HEK293 (cell line): ENCODE results near the gene SLC7A10.

Experiments used
- CTCF ChIA-PET: fragments of 350-600 bp; formaldehyde crosslinking; extraction: SDS; loops from one replicate; lab custom pipeline; 2021; ENCODE audit warnings: antibody characterized with exemption; lab: Yijun Ruan, JAX
- POLR2A ChIA-PET: fragments of 300-600 bp; formaldehyde crosslinking; extraction: SDS; loops from one replicate; lab custom pipeline; 2020; ENCODE audit warnings: antibody characterized with exemption, inconsistent platforms; lab: Yijun Ruan, JAX
- H3K27ac ChIP-seq: fragments of 200-500 bp; sonication (Bioruptor generic); 2 replicates; pipeline ENCODE4 v1.5.1; 2014; ENCODE audit warnings: low read depth, low read length, control low read depth, inconsistent platforms; ENCODE audit errors: extremely low read depth
- H3K36me3 ChIP-seq, 2 experiments: fragments of 200-500 bp in 1 of 2; sonication (Bioruptor generic) in 1 of 2; 1 replicate in 1 of 2; 2 replicates in 1 of 2; pipeline ENCODE4 v1.5.1; 2014 to 2017; ENCODE audit warnings: inconsistent platforms in 2 of 2, low read length in 2 of 2; ENCODE audit not compliant: control insufficient read depth in 2 of 2, insufficient read depth in 1 of 2
- H3K4me1 ChIP-seq: fragments of 200-500 bp; sonication (Bioruptor generic); 2 replicates; pipeline ENCODE4 v1.5.1; 2014; ENCODE audit warnings: mild to moderate bottlenecking, low read length, inconsistent platforms; ENCODE audit not compliant: control insufficient read depth, insufficient read depth
- H3K4me3 ChIP-seq: 2 replicates; pipeline ENCODE4 v1.5.1; 2011; ENCODE audit warnings: low read depth, mild to moderate bottlenecking, control low read depth, low read length, moderate library complexity
- H3K9me3 ChIP-seq: fragments of 200-500 bp; sonication (Bioruptor generic); 2 replicates; pipeline ENCODE4 v1.5.1; 2014; ENCODE audit warnings: low read depth, low read length, inconsistent platforms; ENCODE audit not compliant: control insufficient read depth, insufficient read depth
- KLF17 ChIP-seq: fragments of 450-650 bp; formaldehyde crosslinking; IDR thresholded peaks from 2 replicates; pipeline ENCODE4 v1.5.1; 2016; ENCODE audit warnings: missing biosample characterization, missing genetic modification characterization
- SETDB1 ChIP-seq: IDR thresholded peaks from one replicate; pipeline ENCODE4 v1.6.1; 2017; ENCODE audit warnings: mild to moderate bottlenecking, low read length, moderate library complexity, mixed read lengths; ENCODE audit not compliant: insufficient read length
- SP2 ChIP-seq: fragments of 450-650 bp; formaldehyde crosslinking; IDR thresholded peaks from 2 replicates; pipeline ENCODE4 v1.5.1; 2016; ENCODE audit warnings: missing biosample characterization, missing genetic modification characterization
- ZBTB17 ChIP-seq: fragments of 450-650 bp; formaldehyde crosslinking; IDR thresholded peaks from 2 replicates; pipeline ENCODE4 v1.5.1; 2016; ENCODE audit warnings: missing biosample characterization, missing genetic modification characterization
- ZFP41 ChIP-seq: fragments of 450-650 bp; formaldehyde crosslinking; IDR thresholded peaks from 2 replicates; pipeline ENCODE4 v1.5.1; 2016; ENCODE audit warnings: missing biosample characterization, missing genetic modification characterization, borderline replicate concordance
- ZNF138 ChIP-seq: fragments of 450-650 bp; formaldehyde crosslinking; IDR thresholded peaks from 2 replicates; pipeline ENCODE4 v1.5.1; 2016; ENCODE audit warnings: missing biosample characterization, missing genetic modification characterization, borderline replicate concordance
- ZNF280D ChIP-seq: fragments of 450-650 bp; formaldehyde crosslinking; IDR thresholded peaks from 2 replicates; pipeline ENCODE4 v1.5.1; 2016; ENCODE audit warnings: missing biosample characterization, missing genetic modification characterization
- ZNF335 ChIP-seq: fragments of 450-650 bp; formaldehyde crosslinking; conservative IDR thresholded peaks from 2 replicates; pipeline ENCODE4 v1.5.1; 2016; ENCODE audit warnings: missing biosample characterization, missing genetic modification characterization
- ZNF37A ChIP-seq: fragments of 450-650 bp; IDR thresholded peaks from 2 replicates; pipeline ENCODE4 v1.5.1; 2018; ENCODE audit warnings: missing biosample characterization, missing genetic modification characterization
- ZNF391 ChIP-seq: fragments of 450-650 bp; formaldehyde crosslinking; IDR thresholded peaks from 2 replicates; pipeline ENCODE4 v1.5.1; 2016; ENCODE audit warnings: low read depth, missing biosample characterization, missing genetic modification characterization, borderline replicate concordance
- ZNF548 ChIP-seq: fragments of 450-650 bp; formaldehyde crosslinking; IDR thresholded peaks from 2 replicates; pipeline ENCODE4 v1.5.1; 2016; ENCODE audit warnings: missing biosample characterization, missing genetic modification characterization
- ZNF560 ChIP-seq: fragments of 450-650 bp; formaldehyde crosslinking; IDR thresholded peaks from 2 replicates; pipeline ENCODE4 v1.5.1; 2017; ENCODE audit warnings: missing biosample characterization, missing genetic modification characterization, borderline replicate concordance
- ZNF623 ChIP-seq: fragments of 450-650 bp; formaldehyde crosslinking; IDR thresholded peaks from 2 replicates; pipeline ENCODE4 v1.5.1; 2016; ENCODE audit warnings: missing biosample characterization, missing genetic modification characterization
- ZNF629 ChIP-seq: fragments of 450-650 bp; formaldehyde crosslinking; IDR thresholded peaks from 2 replicates; pipeline ENCODE4 v1.5.1; 2017; ENCODE audit warnings: missing biosample characterization, missing genetic modification characterization
- ZSCAN23 ChIP-seq: fragments of 450-650 bp; formaldehyde crosslinking; IDR thresholded peaks from 2 replicates; pipeline ENCODE4 v1.5.1; 2016; ENCODE audit warnings: missing biosample characterization, missing genetic modification characterization
- TF ChIP-seq, protein P1 (sequence below): fragments of 450-650 bp; formaldehyde crosslinking; IDR thresholded peaks from 2 replicates; pipeline ENCODE4 v1.5.1; 2016; ENCODE audit warnings: missing biosample characterization, missing genetic modification characterization
- TF ChIP-seq, protein P2 (sequence below): fragments of 450-650 bp; formaldehyde crosslinking; IDR thresholded peaks from 2 replicates; pipeline ENCODE4 v1.5.1; 2017; ENCODE audit warnings: missing biosample characterization, mild to moderate bottlenecking, missing genetic modification characterization, moderate library complexity

The SLC7A10 gene

DNA sequence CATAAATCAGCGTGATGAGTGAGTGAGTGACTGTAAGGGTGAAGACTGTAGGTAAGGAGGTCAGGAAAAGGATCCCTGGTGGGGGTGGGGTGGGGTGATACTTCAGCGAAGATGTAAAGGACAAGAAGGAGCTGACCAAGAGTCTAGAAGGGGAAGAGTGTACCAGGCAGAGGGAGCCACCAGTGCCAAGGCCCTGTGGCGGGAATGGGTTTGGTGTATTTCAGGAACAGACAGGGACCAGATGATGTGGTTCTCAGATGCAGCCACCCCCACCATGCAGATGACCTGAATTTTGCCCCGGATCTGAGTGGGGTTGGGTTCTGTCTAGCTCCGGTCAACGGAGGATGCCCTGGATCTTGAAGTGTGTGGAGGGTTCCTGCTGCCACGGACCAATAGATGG lies 30.1 kb upstream of the SLC7A10 start:
- Histone ChIP-seq H3K36me3 (no peaks in the 10 kb centered on the region; a peak in 1 of 3 replicates), H3K4me1 (no peaks in the 10 kb centered on the region), H3K4me3 (no peak overlapping the region), H3K9me3 (no peaks in the 10 kb centered on the region; the same call in 1 of the 2 replicates), H3K27ac (no peak overlapping the region)
- ChIA-PET POLR2A (no interaction called here), CTCF (interaction anchor here (0.5 to 4.0 kb wide), 12 partner anchors 10 to 151 kb away, joined by 3 to 16 read pairs (median 4); no protein-coding TSS in a partner anchor)
- TF ChIP-seq ZNF560 (tag by site-specific recombination) (no peak), ZNF335 (tag by site-specific recombination) (no peak), ZNF280D (tag by site-specific recombination) (no peak), ZNF623 (peak; percentile 94), ZNF138 (tag by site-specific recombination) (no peak), SETDB1 (no peak), ZBTB17 (no peak), ZNF548 (tag by site-specific recombination) (no peak), ZNF629 (no peak), ZNF37A (tag by site-specific recombination) (no peak), KLF17 (no peak), ZFP41 (tag by site-specific recombination) (no peak), ZNF391 (no peak), SP2 (tag by site-specific recombination) (peak; percentile 22; the same call in 1 of the 2 replicates)
- TF ChIP-seq, protein P1, sequence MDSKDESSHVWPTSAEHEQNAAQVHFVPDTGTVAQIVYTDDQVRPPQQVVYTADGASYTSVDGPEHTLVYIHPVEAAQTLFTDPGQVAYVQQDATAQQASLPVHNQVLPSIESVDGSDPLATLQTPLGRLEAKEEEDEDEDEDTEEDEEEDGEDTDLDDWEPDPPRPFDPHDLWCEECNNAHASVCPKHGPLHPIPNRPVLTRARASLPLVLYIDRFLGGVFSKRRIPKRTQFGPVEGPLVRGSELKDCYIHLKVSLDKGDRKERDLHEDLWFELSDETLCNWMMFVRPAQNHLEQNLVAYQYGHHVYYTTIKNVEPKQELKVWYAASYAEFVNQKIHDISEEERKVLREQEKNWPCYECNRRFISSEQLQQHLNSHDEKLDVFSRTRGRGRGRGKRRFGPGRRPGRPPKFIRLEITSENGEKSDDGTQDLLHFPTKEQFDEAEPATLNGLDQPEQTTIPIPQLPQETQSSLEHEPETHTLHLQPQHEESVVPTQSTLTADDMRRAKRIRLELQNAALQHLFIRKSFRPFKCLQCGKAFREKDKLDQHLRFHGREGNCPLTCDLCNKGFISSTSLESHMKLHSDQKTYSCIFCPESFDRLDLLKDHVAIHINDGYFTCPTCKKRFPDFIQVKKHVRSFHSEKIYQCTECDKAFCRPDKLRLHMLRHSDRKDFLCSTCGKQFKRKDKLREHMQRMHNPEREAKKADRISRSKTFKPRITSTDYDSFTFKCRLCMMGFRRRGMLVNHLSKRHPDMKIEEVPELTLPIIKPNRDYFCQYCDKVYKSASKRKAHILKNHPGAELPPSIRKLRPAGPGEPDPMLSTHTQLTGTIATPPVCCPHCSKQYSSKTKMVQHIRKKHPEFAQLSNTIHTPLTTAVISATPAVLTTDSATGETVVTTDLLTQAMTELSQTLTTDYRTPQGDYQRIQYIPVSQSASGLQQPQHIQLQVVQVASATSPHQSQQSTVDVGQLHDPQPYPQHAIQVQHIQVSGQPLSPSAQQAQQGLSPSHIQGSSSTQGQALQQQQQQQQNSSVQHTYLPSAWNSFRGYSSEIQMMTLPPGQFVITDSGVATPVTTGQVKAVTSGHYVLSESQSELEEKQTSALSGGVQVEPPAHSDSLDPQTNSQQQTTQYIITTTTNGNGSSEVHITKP (tag by site-specific recombination): 0 out of 2 replicates have a peak, but pooled peaks have one; percentile 34

- Histone ChIP-seq H3K4me1 (no peaks in the 10 kb centered on the region), H3K4me3 (no peak overlapping the region), H3K36me3 (no peaks in the 10 kb centered on the region; a peak in 1 of 3 replicates), H3K9me3 (no peaks in the 10 kb centered on the region; the same call in 1 of the 2 replicates), H3K27ac (no peak overlapping the region)
- ChIA-PET POLR2A (no interaction called here), CTCF (interaction anchor here (1.1 to 1.7 kb wide), 3 partner anchors 8 to 161 kb away, joined by 4 to 11 read pairs (median 5); no protein-coding TSS in a partner anchor)
- TF ChIP-seq ZSCAN23 (tag by site-specific recombination): no peak
- TF ChIP-seq, protein P2, sequence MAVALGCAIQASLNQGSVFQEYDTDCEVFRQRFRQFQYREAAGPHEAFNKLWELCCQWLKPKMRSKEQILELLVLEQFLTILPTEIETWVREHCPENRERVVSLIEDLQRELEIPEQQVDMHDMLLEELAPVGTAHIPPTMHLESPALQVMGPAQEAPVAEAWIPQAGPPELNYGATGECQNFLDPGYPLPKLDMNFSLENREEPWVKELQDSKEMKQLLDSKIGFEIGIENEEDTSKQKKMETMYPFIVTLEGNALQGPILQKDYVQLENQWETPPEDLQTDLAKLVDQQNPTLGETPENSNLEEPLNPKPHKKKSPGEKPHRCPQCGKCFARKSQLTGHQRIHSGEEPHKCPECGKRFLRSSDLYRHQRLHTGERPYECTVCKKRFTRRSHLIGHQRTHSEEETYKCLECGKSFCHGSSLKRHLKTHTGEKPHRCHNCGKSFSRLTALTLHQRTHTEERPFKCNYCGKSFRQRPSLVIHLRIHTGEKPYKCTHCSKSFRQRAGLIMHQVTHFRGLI (tag by site-specific recombination): peak; percentile 89; the same call in 1 of the 2 replicates
Observed at GRCh38 chr19:33254245-33254824, 28.7 kb upstream of the SLC7A10 start.
